HEK293 (cell line): ENCODE results near the gene GRM3.

Experiments
- CTCF ChIP-seq: fragments of 450-650 bp; formaldehyde crosslinking; IDR thresholded peaks from 2 replicates; pipeline ENCODE4 v1.5.1; 2016; ENCODE audit warnings: missing biosample characterization, missing genetic modification characterization
- ZNF138 ChIP-seq: fragments of 450-650 bp; formaldehyde crosslinking; IDR thresholded peaks from 2 replicates; pipeline ENCODE4 v1.5.1; 2016; ENCODE audit warnings: missing biosample characterization, missing genetic modification characterization, borderline replicate concordance
- ZNF146 ChIP-seq: fragments of 450-650 bp; formaldehyde crosslinking; IDR thresholded peaks from 2 replicates; pipeline ENCODE4 v1.5.1; 2016; ENCODE audit warnings: missing biosample characterization, missing genetic modification characterization
- ZNF274 ChIP-seq, 2 experiments: fragments of 200-500 bp in 1 of 2; fragments of 450-650 bp in 1 of 2; sonication (Bioruptor generic) in 1 of 2; formaldehyde crosslinking in 1 of 2; IDR thresholded peaks; 2 replicates each; pipeline versions ENCODE4 v1.5.1 to v1.6.1; 2014 to 2016; ENCODE audit warnings: borderline replicate concordance in 1 of 2, inconsistent platforms in 1 of 2, low read length in 1 of 2, missing biosample characterization in 1 of 2, missing genetic modification characterization in 1 of 2

- TF ChIP-seq ZNF138 (tag by site-specific recombination) (no peak), ZNF146 (tag by site-specific recombination) (no peak), ZNF274 (IDR thresholded peaks at IDR 0.05; ENCODE audit: low read length) (no peak), ZNF274 (tag by site-specific recombination; IDR thresholded peaks at IDR 0.05; ENCODE audit: borderline replicate concordance) (no peak), CTCF (tag by site-specific recombination) (no peak)
Measured at GRCh38 chr7:86768394-86768793, 124.7 kb downstream of the GRM3 start.
